IMR-90 (cell line): ENCODE results near the gene MCF2L2. TPM values are rescaled to one million over a fixed set of nuclear protein-coding genes. Genes with fewer than 3 reads are reported as not detected.

Experiments
- ATAC-seq: fragments of 200-7000 bp; cut with Tn5 transposase; 2 replicates; pipeline ENCODE4 v1.9.1; 2020; ENCODE audit warnings: low read depth, mild to moderate bottlenecking, moderate library complexity
- BruUV-seq: library from RNA; stranded (reverse); fragments of 400-500 nt; replicated peaks from 2 replicates; lab custom pipeline; 2021; lab: Mats Ljungman, UMichigan
- CTCF ChIA-PET: fragments of 300-600 bp; formaldehyde crosslinking; extraction: SDS; loops from one replicate; lab custom pipeline; 2021; ENCODE audit warnings: antibody characterized with exemption; lab: Yijun Ruan, JAX
- POLR2A ChIA-PET: fragments of 300-600 bp; sonication (Branson Sonifier 250); formaldehyde crosslinking; loops from one replicate; lab custom pipeline; 2022; ENCODE audit warnings: antibody characterized with exemption; ENCODE audit not compliant: unreplicated experiment; lab: Charles Lee
- DNase-seq: peaks from one replicate; pipeline ENCODE4 v3.0.0; 2013
- H2AFZ ChIP-seq: replicated peaks from 2 replicates; pipeline ENCODE3; 2013; ENCODE audit warnings: low read length, mild to moderate bottlenecking; ENCODE audit not compliant: poor library complexity
- H2AK5ac ChIP-seq: 2 replicates; pipeline ENCODE4 v1.6.1; 2013; ENCODE audit warnings: low read depth, low read length, inconsistent platforms
- H2AK9ac ChIP-seq: replicated peaks from 2 replicates; pipeline ENCODE3; 2013; ENCODE audit warnings: mild to moderate bottlenecking, low read depth, low read length, moderate library complexity; ENCODE audit not compliant: poor library complexity
- H2BK120ac ChIP-seq: 2 replicates; pipeline ENCODE4 v1.6.1; 2013; ENCODE audit warnings: low read depth, low read length, inconsistent platforms
- H2BK15ac ChIP-seq: 3 replicates; pipeline ENCODE4 v1.6.1; 2013; ENCODE audit warnings: low read depth, low read length, inconsistent platforms
- H2BK20ac ChIP-seq: 2 replicates; pipeline ENCODE4 v1.6.1; 2013; ENCODE audit warnings: low read depth, mild to moderate bottlenecking, inconsistent platforms, low read length, moderate library complexity
- H2BK5ac ChIP-seq: 2 replicates; pipeline ENCODE4 v1.6.1; 2013; ENCODE audit warnings: mild to moderate bottlenecking, low read depth, low read length, inconsistent platforms; ENCODE audit not compliant: poor library complexity, severe bottlenecking
- H3K14ac ChIP-seq: replicated peaks from 2 replicates; pipeline ENCODE4 v1.6.1; 2013; ENCODE audit warnings: low read depth, low read length, inconsistent platforms
- H3K18ac ChIP-seq: 2 replicates; pipeline ENCODE4 v1.6.1; 2013; ENCODE audit warnings: low read depth, low read length, control low read depth
- H3K23ac ChIP-seq: 2 replicates; pipeline ENCODE4 v1.6.1; 2013; ENCODE audit warnings: low read depth, low read length, inconsistent platforms
- H3K27ac ChIP-seq: 2 replicates; pipeline ENCODE4 v1.5.1; 2013; ENCODE audit warnings: mild to moderate bottlenecking, control low read depth, low read length; ENCODE audit not compliant: insufficient read depth
- H3K27me3 ChIP-seq: 2 replicates; pipeline ENCODE4 v1.6.1; 2013; ENCODE audit warnings: low read length; ENCODE audit not compliant: control insufficient read depth, insufficient read depth
- H3K36me3 ChIP-seq: 2 replicates; pipeline ENCODE4 v1.6.1; 2013; ENCODE audit warnings: low read length, mixed read lengths; ENCODE audit not compliant: control insufficient read depth, insufficient read depth
- H3K4ac ChIP-seq: 2 replicates; pipeline ENCODE4 v1.6.1; 2013; ENCODE audit warnings: low read depth, low read length, inconsistent platforms
- H3K4me1 ChIP-seq: 2 replicates; pipeline ENCODE4 v1.6.1; 2013; ENCODE audit warnings: low read length, mixed read lengths; ENCODE audit not compliant: control insufficient read depth, insufficient read depth
- H3K4me2 ChIP-seq: 2 replicates; pipeline ENCODE4 v1.6.1; 2013; ENCODE audit warnings: low read depth, mild to moderate bottlenecking, control low read depth, low read length, moderate library complexity
- H3K4me3 ChIP-seq: 2 replicates; pipeline ENCODE4 v1.5.1; 2013; ENCODE audit warnings: low read depth, mild to moderate bottlenecking, control low read depth, low read length, moderate library complexity; ENCODE audit not compliant: insufficient read depth
- H3K56ac ChIP-seq: 2 replicates; pipeline ENCODE4 v1.6.1; 2013; ENCODE audit warnings: low read length, inconsistent platforms; ENCODE audit not compliant: insufficient read depth; ENCODE audit errors: extremely low read depth
- H3K79me1 ChIP-seq, 2 experiments: 2 replicates each; pipeline ENCODE4 v1.6.1; 2013; ENCODE audit warnings: low read length in 2 of 2, inconsistent platforms in 1 of 2, low read depth in 1 of 2
- H3K9ac ChIP-seq: 2 replicates; pipeline ENCODE4 v1.6.1; 2013; ENCODE audit warnings: low read depth, low read length, control low read depth
- H3K9me1 ChIP-seq: 2 replicates; pipeline ENCODE4 v1.6.1; 2013; ENCODE audit warnings: low read length, inconsistent platforms; ENCODE audit not compliant: insufficient read depth
- H3K9me3 ChIP-seq: 2 replicates; pipeline ENCODE4 v1.6.1; 2013; ENCODE audit warnings: low read length; ENCODE audit not compliant: control insufficient read depth, insufficient read depth
- H4K20me1 ChIP-seq: 2 replicates; pipeline ENCODE4 v1.6.1; 2013; ENCODE audit warnings: low read length, inconsistent platforms; ENCODE audit not compliant: insufficient read depth
- H4K5ac ChIP-seq: 2 replicates; pipeline ENCODE4 v1.6.1; 2013; ENCODE audit warnings: mild to moderate bottlenecking, low read depth, low read length, control low read depth
- H4K8ac ChIP-seq, 2 experiments: 2 replicates each; pipeline ENCODE4 v1.6.1; 2013; ENCODE audit warnings: low read depth in 2 of 2, low read length in 2 of 2, control low read depth in 1 of 2, inconsistent platforms in 1 of 2
- H4K91ac ChIP-seq: 2 replicates; pipeline ENCODE4 v1.6.1; 2013; ENCODE audit warnings: low read depth, low read length, inconsistent platforms; ENCODE audit not compliant: insufficient read depth
- BHLHE40 ChIP-seq: fragments of 150-350 bp; IDR thresholded peaks from 2 replicates; pipeline ENCODE4 v1.6.1; 2016; ENCODE audit warnings: mild to moderate bottlenecking, low read depth, low read length
- CEBPB ChIP-seq: IDR thresholded peaks from 2 replicates; pipeline ENCODE4 v1.6.1; 2012; ENCODE audit warnings: low read depth, low read length, improper control_type of control experiment
- CHD1 ChIP-seq: IDR thresholded peaks from 2 replicates; pipeline ENCODE4 v1.6.1; 2012; ENCODE audit warnings: low read depth, low read length, improper control_type of control experiment
- POLR2A ChIP-seq: IDR thresholded peaks from 2 replicates; pipeline ENCODE4 v1.6.1; 2012; ENCODE audit warnings: mild to moderate bottlenecking, low read depth, low read length
- WGBS, 2 experiments: methylation state at CpG; one replicate each; pipeline versions ENCODE4 v1.1.5 to v1.1.7; 2013; ENCODE audit warnings: missing lambda C conversion rate in 2 of 2; ENCODE audit not compliant: insufficient read length in 1 of 2; ENCODE audit errors: extremely low coverage in 2 of 2; 5-methylcytosine and 5-hydroxymethylcytosine counted together
- dilution Hi-C: fragments of 300-500 bp; cut with HindIII; formaldehyde crosslinking; loops from one replicate; pipeline ENCODE4 v1.14.3; 2018; ENCODE audit warnings: low sequenced_read_pairs; ENCODE audit not compliant: unreplicated experiment
- in situ Hi-C: fragments of 300-500 bp; cut with MboI; formaldehyde crosslinking; loops from 3 replicates; pipeline ENCODE4 v1.14.3; 2019; ENCODE audit warnings: low sequenced_read_pairs, inconsistent platforms, mixed read lengths
- intact Hi-C: fragments of 100-400 bp; cut with micrococcal nuclease; formaldehyde crosslinking; loops from 2 replicates; pipeline ENCODE4 v1.10.0; 2022
- polyA plus RNA-seq, 3 experiments: library from polyadenylated mRNA; depleted of rRNA; stranded (reverse); fragments of >200 nt; gene quantifications; 2 replicates each; pipeline ENCODE4 v1.2.3, GENCODE V29; 2012; ENCODE audit warnings: low replicate concordance in 1 of 3
- total RNA-seq: library from RNA; depleted of rRNA; stranded (reverse); fragments of >200 nt; gene quantifications from 2 replicates; pipeline ENCODE4 v1.2.3, GENCODE V29; 2012

MCF2L2 gene
- total and polyA plus RNA-seq, 2 of the 4 experiments (the other 2 are of a cell fraction), result under 0.01 TPM; not detected in 1

DNA sequence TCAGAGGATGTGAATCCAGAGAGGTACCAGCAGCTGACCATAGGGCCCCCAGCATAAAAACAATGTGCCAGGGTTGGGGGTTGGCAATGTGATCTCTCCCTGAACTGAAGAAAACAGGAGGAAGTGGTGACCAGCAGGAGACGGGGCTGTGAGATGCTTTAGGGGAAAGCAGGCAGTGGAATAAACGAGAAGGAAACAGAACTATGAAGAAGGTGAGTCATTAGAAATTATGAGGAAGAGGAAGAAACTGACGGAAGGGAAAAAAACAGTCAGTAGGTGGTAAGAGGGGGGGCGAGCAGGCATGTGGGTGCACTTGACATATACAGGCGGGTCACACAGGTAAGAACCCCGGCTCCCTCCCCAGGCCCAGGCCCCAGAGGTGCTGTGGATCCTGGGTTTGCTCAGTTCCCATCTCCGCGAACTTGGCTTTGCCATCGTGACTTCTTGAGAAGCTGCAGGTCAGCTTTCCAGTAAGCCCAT is 217.5 kb downstream of the MCF2L2 start:
- H3K27ac ChIP-seq, result no peak overlapping the region
- H3K4me1 ChIP-seq, result no peaks in the 10 kb centered on the region
- no peak overlapping the region for H3K23ac ChIP-seq
- H4K91ac ChIP-seq, result no peak overlapping the region
- intact Hi-C loops (no loop called here), in situ Hi-C loops (no loop called here), dilution Hi-C loops (no loop called here)
- H3K27me3 ChIP-seq, result peaks cover 32% of the 10 kb centered on the region
- no peaks in the 10 kb centered on the region for H3K36me3 ChIP-seq
- no peak overlapping the region for H2AK9ac ChIP-seq
- H3K9me1 ChIP-seq, result no peaks in the 10 kb centered on the region
- TF ChIP-seq BHLHE40 (no peak), CHD1 (no peak), CEBPB (no peak), POLR2A (no peak)
- no peaks in the 10 kb centered on the region for H3K79me1 ChIP-seq
- H2BK20ac ChIP-seq, result no peak overlapping the region
- no peak for DNase-seq
- H2AK5ac ChIP-seq, result no peak overlapping the region
- H3K4me3 ChIP-seq, result no peak overlapping the region
- POLR2A ChIA-PET, result no interaction called here
- H4K20me1 ChIP-seq, result no peaks in the 10 kb centered on the region
- no peak overlapping the region for H2BK120ac ChIP-seq
- H2BK15ac ChIP-seq, result no peak overlapping the region
- H3K9ac ChIP-seq, result no peak overlapping the region
- no peaks in the 10 kb centered on the region for H3K9me3 ChIP-seq
- no peak overlapping the region for H2AFZ ChIP-seq
- H3K18ac ChIP-seq, result no peak overlapping the region
- H3K4me2 ChIP-seq, result no peak overlapping the region
- H3K14ac ChIP-seq, result no peak overlapping the region
- no peak for ATAC-seq
- CTCF ChIA-PET, result no interaction called here
- no peak overlapping the region for H3K56ac ChIP-seq
- WGBS, 2 experiments, result 91% methylated on average over 5 of the region's 9 CpGs; no CpG with 5 or more reads in 1 of the 2 experiments
- no peak overlapping the region for H3K4ac ChIP-seq
- no peak overlapping the region for H4K5ac ChIP-seq
- no peak overlapping the region for H2BK5ac ChIP-seq
- no TSS peak for BruUV-seq
- no peak overlapping the region for H4K8ac ChIP-seq
